ES-I3 (cell line): ENCODE results near the gene TNFAIP8.
"Not testable (repeated sequence)": the region's sequence is repeated elsewhere in the genome, so short reads cannot be mapped to it uniquely, and the experiment has no call there.

Source experiments
- H3K36me3 ChIP-seq: 2 replicates; pipeline ENCODE4 v1.6.1; 2013; ENCODE audit warnings: mild to moderate bottlenecking, low read length, control low read depth, moderate library complexity; ENCODE audit not compliant: insufficient read depth
- H3K4me1 ChIP-seq: 2 replicates; pipeline ENCODE4 v1.6.1; 2013; ENCODE audit warnings: mild to moderate bottlenecking, control low read depth, low read length; ENCODE audit not compliant: insufficient read depth
- H3K9ac ChIP-seq: 2 replicates; pipeline ENCODE4 v1.6.1; 2013; ENCODE audit warnings: low read depth, mild to moderate bottlenecking, low read length, moderate library complexity
- H3K9me3 ChIP-seq: 2 replicates; pipeline ENCODE4 v1.6.1; 2013; ENCODE audit warnings: mild to moderate bottlenecking, low read length, moderate library complexity; ENCODE audit not compliant: control insufficient read depth, insufficient read depth

The TNFAIP8 gene

DNA sequence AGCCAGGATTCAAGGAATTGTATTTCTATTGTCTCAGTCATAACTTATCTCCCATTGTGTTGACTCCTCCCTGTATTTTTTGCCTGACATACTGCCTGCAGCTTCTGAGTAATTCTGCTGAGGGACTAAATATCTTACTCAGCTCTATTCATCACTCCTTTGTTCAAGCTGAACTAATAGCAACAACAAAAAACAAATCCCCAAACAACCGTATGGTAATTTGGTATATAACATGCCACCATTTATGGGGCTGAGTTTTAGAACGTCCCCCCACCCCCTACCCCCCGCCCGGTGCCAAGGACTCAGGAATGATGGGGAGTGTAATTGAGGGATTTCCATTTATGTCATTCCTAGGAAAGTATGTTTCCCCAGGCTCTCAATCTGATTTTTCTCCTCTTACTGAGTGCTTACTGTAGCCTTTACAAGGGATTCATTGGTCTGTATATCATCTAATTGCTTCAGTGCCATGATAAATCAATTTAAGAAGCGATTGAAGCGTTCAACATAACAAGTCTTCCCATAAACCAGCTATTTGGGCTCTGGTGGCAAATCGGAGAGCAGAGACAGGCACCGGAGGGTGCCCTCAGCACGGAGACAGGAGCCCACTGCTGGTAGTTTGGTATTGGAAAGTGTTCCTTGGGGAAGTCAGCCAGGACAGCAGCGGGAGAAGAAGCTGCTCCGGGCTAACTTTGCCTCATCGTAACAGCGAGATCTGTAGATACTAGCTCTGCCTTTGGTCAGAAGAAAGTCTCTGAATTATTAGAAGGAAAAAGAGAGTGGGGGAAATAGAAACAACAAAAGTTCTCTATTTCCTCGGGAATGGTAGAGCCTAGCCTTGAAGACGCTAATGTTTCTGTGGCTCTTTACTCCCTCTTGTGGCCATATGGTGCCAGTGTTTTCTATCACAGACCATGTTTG lies 55.8 kb downstream of the TNFAIP8 start:
- Histone ChIP-seq H3K9ac (peak overlapping the region; percentile 74), H3K4me1 (peaks cover 4% of the 10 kb centered on the region; the same call in 1 of the 2 replicates)

DNA sequence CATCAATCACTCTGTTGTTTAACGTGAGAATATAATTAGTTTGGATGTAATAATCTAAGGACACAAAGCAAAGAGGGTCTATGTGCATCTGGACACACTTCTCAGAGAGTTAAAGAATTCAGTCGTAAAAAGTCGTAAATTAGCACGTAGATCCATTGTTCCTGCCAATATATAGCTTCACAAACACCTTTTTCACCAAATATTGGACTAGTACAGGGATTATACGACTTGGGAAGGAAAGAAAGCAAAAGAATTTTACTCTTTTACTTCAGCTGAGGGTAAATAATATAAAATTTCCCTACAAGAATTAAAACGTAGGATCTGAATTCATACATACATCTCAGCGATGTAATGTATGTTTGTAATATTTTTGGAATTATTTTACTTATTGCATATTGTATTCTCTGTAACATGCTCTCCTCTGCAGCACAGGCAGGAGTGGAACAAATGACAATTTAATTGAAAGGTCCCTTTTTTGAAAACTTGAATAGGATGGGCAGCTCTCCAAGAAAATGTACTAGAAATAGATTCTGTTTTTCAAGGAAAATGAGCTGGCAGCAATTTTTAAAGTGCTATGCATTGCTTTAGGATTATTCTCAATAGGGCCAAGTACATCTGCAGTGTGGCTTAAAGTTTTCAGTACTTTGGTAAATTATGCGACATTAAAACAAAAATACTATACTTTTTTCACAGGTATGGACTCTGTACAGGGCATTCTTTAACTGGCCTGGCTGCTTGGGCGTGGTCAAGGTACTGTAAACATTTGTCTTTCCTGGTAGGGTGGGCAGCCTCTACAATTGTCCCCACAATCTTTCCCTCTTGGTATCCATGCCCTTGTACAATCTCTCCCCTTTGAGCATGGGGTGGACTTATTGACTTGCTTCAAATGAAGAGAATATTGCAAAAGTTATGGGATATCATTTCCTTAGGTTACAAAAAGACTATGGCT lies 56.7 kb downstream of the TNFAIP8 start:
- Histone ChIP-seq H3K9me3 (no peaks in the 10 kb centered on the region), H3K9ac (peak overlapping the region; percentile 74; the same call in 1 of the 2 replicates), H3K4me1 (peaks cover 4% of the 10 kb centered on the region; the same call in 1 of the 2 replicates), H3K36me3 (no peaks in the 10 kb centered on the region)

More for the DNA sequence above, 55.8 kb downstream of the TNFAIP8 start:
- no peaks in the 10 kb centered on the region for H3K9me3 ChIP-seq
- no peaks in the 10 kb centered on the region for H3K36me3 ChIP-seq

DNA sequence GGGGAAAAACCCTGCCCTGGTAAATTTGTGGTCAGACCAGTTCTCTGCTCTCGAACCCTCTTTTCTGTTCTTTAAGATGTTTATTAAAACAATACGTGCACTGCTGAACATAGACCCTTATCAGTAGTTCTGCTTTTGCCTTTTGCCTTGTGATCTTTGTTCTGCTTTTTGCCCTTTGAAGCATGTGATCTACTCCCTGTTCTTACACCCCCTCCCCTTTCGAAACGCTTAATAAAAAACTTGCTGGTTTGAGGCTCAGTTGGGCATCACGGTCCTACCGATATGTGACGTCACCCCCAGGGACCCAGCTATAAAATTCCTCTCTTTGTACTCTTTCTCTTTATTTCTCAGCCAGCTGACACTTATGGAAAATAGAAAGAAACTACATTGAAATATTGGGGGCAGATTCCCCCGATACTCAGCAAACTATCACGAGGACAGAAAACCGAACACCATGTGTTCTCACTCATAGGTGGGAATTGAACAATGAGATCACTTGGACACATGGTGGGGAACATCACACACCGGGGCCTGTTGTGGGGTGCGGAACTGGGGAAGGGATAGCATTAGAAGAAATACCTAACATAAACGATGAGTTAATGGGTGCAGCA lies 58.4 kb downstream of the TNFAIP8 start:
- not testable (repeated sequence) for H3K9me3 ChIP-seq, H3K36me3 ChIP-seq, H3K4me1 ChIP-seq, H3K9ac ChIP-seq

- Histone ChIP-seq H3K9ac (no peak overlapping the region), H3K4me1 (peaks cover 5% of the 10 kb centered on the region; the same call in 1 of the 2 replicates), H3K36me3 (no peaks in the 10 kb centered on the region), H3K9me3 (no peaks in the 10 kb centered on the region)
Measured at GRCh38 chr5:119417891-119418605, 62.2 kb downstream of the TNFAIP8 start.

GRCh38 chr5:119418606-119419100 lies 62.8 kb downstream of the TNFAIP8 start:
- H3K9me3 ChIP-seq = no peaks in the 10 kb centered on the region
- H3K9ac ChIP-seq = no peak overlapping the region
- peaks cover 5% of the 10 kb centered on the region; the same call in 1 of the 2 replicates for H3K4me1 ChIP-seq
- H3K36me3 ChIP-seq = no peaks in the 10 kb centered on the region

- Histone ChIP-seq H3K36me3 (no peaks in the 10 kb centered on the region), H3K9me3 (no peaks in the 10 kb centered on the region), H3K9ac (no peak overlapping the region), H3K4me1 (peaks cover 5% of the 10 kb centered on the region; the same call in 1 of the 2 replicates)
Measured at GRCh38 chr5:119420169-119420568, 64.3 kb downstream of the TNFAIP8 start.

GRCh38 chr5:119426057-119426456 lies 70.2 kb downstream of the TNFAIP8 start:
- Histone ChIP-seq H3K36me3 (no peaks in the 10 kb centered on the region), H3K4me1 (no peaks in the 10 kb centered on the region), H3K9ac (no peak overlapping the region), H3K9me3 (no peaks in the 10 kb centered on the region)

- Histone ChIP-seq H3K36me3 (no peaks in the 10 kb centered on the region), H3K9me3 (no peaks in the 10 kb centered on the region), H3K4me1 (no peaks in the 10 kb centered on the region), H3K9ac (no peak overlapping the region)
Measured at GRCh38 chr5:119427060-119427459, 71.2 kb downstream of the TNFAIP8 start.

DNA sequence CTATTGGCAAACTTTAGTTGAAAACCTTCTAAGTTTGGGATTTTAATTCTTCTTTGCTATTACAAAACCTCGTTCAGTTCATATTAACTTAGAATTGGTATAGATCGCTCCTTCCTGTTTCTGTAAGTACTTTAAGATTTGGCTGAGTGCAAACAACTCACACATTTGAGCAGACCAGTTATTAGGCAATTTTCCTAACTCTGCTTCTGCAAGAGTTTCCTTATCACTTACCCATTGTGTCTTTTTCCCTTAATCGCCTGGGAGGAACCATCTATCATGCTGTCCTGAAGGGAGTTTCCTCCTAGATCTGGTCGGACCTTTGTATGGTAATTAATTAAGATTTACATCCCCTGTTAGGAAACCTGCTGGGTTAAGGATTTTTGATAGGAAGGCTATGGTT lies 71.8 kb downstream of the TNFAIP8 start:
- not testable (repeated sequence) for H3K4me1 ChIP-seq, H3K9me3 ChIP-seq, H3K9ac ChIP-seq, H3K36me3 ChIP-seq

DNA sequence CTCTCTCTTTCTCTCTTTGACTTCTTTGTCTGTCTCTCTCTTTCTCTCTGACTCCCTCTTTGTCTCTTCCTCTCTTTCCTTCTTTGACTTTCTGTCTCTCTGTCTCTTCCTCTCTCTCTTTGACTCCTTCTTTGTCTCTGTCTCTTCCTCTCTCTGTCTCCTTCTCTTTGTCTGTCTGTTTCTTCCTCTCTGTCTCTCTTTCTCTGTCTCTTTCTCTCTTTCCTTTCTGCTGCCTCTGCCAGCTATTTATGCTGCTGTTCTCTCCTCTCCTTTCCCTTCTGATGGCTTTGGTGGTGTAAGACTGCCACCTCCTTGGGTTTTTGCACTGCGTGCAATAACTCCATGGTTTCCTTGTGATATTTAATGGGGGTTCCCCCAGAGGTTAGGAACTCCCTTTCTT lies 72.3 kb downstream of the TNFAIP8 start:
- H3K36me3 ChIP-seq, H3K9ac ChIP-seq, H3K9me3 ChIP-seq, H3K4me1 ChIP-seq: not testable (repeated sequence)

- H3K9ac ChIP-seq, H3K9me3 ChIP-seq: not testable (repeated sequence)
Measured at GRCh38 chr5:119428574-119428973, 72.8 kb downstream of the TNFAIP8 start.

GRCh38 chr5:119432674-119433237 lies 76.9 kb downstream of the TNFAIP8 start:
- H3K9me3 ChIP-seq = not testable (repeated sequence)

More at GRCh38 chr5:119428574-119428973, 72.8 kb downstream of the TNFAIP8 start:
- not testable (repeated sequence) for H3K4me1 ChIP-seq, H3K36me3 ChIP-seq

DNA sequence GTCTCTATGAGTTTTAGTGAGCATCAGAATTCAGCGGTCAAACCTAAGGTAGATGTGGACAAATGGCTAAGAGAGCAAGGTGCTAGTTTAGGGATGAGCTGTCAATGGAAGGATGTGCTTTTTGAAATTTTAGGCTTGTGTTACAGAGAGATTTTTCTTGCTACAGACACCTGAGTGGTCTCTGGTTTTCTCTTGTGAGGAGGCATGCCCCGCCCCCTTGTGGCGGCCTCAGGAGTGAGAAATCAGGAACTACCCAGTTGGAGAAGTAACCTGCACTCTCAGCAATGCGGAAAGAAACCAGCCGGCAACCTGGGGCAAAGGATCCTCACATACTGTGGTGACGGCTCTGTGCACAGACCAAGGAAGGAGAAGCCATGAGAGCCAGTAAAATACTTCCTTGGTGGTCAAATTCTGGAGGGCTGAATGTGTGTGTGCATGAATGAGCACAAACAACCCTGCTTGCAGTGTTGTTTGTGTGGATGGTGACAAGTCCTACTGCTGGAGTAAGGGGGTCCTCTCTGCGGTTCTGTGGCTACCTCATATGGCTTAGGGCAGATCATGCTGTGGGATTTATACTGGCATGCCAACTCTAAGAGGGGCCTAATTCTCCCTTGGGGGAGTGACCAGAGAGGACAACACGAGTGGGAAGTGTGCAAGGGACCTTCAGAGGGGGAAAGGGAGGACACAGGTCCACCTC lies 79.8 kb downstream of the TNFAIP8 start:
- no peaks in the 10 kb centered on the region for H3K9me3 ChIP-seq
- H3K9ac ChIP-seq = no peak overlapping the region
- H3K4me1 ChIP-seq = no peaks in the 10 kb centered on the region
- no peaks in the 10 kb centered on the region for H3K36me3 ChIP-seq

More at GRCh38 chr5:119432674-119433237, 76.9 kb downstream of the TNFAIP8 start:
- not testable (repeated sequence) for H3K36me3 ChIP-seq, H3K9ac ChIP-seq, H3K4me1 ChIP-seq
